CD4-positive, alpha-beta T cell treated with Interleukin-2 at 100 ng/mL for 4 hours (primary cell): ENCODE results near the gene C16orf89.
A peak's percentile ranks its signal among the peaks of the same experiment; 100 is the strongest.
"Not testable (repeated sequence)": the region's sequence is repeated elsewhere in the genome, so short reads cannot be mapped to it uniquely, and the experiment has no call there.

Source experiments
- DNase-seq: peaks from one replicate; pipeline ENCODE4 v3.0.0-alpha.2; 2020; ENCODE audit warnings: low spot score

Gene C16orf89

DNA sequence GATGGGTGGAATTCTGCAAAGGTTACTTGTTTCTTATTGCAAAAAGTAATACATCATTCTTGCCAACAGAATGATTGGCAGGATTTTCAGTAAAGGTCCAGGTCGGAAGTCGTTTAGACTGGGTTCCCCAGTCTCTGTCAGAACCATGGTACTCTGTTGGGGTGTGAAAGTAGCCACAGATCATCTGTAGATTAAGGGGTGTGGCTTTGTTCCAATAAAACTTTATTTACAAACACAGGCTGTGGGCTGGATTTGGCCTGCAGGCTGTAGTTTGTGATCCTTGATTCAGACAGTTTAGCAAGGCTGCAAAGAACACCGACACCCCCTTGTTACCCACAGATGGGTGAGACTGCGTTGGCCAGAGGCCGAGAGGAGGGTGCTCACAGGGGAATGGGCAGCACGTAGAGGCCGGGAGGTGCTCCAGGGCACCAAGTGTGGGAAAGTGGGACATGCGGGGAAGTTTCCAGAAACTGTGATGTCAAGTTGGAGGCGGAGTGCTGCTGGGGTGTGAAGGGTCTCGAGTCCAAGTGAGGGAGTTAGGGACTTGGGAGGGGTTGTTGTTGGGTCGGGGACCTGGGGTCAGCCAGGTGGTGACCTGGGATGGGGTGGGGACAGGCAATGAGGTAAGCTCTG, 18.5 kb upstream of the C16orf89 start:
- DNase-seq = not testable (repeated sequence)

DNA sequence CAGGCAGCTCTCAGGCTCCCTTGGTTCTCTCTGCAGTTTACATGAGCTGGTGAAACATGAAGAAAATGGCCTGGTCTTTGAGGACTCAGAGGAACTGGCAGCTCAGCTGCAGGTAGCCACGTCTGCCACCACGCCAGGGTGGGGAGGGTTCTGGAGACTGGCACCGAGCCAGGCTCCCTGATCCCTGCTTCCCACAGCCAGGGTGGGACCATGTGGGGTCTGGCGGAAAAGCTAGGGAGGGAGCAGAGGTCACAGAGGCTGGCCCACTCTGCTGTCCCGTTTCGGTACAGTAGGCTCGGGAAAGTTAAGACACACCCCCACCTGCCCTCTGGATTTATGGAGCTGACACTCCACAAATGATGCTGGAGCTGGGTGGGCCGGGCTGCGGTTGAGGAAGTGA, 17.9 kb upstream of the C16orf89 start:
- DNase-seq = not testable (repeated sequence)

DNA sequence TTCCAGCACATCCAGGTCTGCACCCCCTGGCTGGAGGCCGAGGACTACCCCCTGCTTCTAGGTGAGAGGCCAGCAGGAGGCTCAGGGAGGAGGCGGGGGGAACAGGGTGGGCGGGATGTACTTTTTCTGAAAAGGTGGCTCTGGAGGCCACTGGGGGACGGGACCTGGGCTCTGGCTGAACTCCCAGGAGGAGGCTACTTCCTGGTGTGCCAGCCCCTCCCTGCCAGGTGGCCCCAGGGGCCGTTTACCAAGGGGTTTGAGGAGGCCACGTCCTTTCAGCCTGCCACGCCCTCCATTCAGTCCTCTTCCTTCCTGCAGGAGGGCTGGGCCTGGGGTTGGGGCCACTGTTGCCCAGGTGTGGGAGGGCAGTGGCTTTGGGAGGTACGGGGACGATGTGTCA, 15.2 kb upstream of the C16orf89 start:
- DNase-seq = not testable (repeated sequence)

DNA sequence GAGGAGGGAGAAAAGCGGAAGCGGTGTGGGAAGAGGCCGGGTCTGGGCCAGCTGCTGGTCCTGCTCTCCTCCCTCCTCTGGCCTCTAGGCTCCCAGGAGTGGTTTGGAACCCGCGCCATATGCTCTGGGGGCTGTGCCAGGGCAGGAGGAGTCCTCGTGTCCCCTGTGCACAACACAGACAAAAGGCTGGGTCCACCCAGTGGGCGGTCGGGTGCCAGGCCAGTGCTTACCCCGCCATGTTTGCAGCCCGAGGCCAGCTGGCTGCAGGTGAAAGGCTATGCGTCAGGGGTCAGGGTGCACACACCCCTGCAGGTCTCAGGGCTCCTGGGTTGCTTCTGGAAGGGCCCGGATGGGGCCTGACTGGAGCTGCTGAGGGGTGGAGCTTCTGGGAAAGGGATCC, 14.7 kb upstream of the C16orf89 start:
- DNase-seq = not testable (repeated sequence)

DNA sequence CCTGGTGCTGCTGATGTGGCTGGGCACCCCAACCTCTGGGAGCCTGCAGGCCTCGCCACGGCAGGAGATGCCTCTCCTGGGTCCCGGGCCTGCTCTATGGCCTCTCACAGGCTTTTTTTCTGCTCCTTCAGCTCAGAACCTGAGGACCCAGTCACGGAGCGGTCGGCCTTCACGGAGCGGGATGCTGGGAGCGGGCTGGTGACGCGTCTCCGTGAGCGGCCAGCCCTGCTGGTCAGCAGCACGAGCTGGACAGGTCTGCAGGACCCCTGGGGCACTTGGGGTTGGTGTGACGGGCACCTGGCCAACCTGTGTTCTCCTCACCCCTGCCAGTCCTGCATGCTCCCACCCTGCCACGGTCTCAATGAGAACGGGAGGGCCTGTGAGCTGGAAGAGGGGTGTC, 12.9 kb upstream of the C16orf89 start:
- no peak for DNase-seq

DNA sequence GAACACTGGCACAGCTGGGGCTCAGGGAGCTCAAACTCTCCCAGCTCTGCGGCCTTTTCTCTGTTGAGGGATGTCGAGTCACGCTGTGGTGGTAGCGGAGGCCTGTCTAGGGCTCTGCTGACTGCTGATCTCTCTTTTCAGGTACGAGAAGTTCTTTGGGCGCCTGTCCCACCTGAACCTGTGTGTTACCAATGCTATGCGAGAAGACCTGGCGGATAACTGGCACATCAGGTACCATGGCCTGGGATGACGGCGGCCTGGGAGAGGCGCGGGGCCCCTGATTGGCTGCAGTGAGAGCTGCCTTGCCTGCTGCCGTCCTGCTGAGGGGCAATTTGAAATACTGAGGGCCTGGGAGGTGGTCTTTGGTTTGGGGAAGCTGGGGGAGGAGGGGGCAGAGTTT, 11.5 kb upstream of the C16orf89 start:
- DNase-seq = no peak

DNA sequence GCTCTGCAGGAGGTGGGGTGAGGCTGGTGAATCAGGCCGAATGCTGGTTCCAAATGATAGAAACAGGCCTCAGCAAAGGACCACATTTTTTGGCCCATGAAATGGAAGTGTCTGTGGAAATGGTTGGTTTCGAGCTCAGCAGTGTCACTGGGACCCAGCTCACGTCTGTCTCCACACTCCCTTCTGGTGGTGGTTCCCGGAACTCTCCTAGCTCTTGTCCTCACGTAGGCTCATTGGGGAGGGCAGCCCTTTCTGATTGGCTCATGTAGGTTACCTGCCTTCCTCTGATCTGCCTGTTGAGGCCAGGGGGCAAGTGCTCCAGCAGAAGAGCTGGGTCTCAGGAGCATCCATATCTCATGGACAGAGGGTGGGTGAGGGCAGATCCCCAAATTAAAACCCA, 9.9 kb upstream of the C16orf89 start:
- DNase-seq = no peak

DNA sequence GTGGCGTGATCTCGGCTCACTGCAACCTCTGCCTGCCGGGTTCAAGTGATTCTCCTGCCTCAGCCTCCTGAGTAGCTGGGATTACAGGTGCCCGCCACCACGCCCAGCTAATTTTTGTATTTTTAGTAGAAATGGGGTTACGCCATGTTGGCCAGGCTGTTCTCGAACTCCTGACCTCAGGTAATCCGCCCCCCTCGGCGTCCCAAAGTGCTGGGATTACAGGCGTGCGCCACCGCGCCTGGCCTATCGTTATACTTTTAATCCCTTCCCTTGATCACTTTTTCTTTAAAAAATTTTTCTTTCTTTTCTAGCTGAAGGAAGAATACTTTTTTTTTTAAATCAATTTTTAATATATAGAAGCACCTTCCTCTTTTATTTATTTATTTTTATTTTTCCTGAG, 8.0 kb upstream of the C16orf89 start:
- DNase-seq = not testable (repeated sequence)

DNA sequence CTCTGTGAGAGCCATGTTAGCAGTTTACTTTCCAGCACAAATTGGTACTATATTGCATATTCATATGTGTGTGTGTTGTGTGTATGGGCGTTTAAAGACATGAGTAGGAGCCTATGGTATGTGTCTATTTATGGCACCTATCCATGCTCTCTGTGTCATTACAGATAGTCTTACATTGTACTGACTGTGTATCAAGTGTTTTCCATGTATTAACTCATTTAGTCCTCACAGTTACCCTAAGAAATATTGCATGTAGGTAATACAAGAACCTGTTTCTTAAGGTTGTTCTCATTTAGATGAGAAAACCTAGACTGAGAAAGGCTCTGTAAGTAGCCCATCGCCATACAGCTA, 7.5 kb upstream of the C16orf89 start:
- DNase-seq = no peak

DNA sequence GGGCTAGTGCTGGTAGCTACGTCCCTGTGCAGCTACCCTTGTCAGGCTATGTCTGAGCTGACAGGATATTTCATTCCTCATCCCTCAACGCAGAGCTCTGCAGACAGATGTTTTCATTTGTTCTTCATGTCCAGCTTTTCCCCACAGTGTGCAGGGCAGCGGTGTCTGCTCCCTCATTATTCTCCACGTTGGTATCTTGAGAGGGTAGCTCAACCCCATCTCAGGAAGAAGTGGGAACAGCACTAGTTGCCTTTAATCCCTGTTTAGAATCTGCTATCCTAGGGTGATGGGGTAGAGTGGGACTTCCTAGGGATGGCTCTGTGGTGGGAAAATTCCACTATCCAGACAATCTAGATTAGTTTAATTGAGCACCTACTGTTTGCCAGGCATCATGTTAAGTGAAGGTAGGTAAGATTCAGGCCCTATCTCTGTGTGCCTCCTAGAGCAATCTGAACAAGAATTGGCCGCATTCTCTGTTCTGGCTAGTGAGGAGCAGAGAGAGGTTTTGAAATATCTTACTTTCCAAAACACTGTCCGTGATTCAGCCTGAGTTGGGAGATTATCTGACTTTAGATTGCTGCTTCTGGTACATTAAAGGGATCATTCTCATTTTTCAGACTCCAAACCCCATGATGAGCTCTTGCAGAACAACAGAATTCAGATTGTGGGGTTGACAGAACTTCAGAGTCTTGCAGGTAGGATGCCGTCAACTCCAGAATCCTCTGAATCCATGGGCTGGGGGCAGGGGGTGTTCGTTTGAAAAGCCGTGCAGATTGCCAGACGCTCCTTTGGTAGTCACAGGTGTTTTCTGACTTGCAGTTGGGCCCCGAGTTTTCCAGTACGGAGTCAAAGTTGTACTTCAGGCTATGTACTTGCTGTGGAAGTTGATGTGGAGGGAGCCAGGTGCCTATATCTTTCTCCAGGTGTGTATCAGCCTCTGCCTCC, 6.8 kb upstream of the C16orf89 start:
- no peak for DNase-seq

DNA sequence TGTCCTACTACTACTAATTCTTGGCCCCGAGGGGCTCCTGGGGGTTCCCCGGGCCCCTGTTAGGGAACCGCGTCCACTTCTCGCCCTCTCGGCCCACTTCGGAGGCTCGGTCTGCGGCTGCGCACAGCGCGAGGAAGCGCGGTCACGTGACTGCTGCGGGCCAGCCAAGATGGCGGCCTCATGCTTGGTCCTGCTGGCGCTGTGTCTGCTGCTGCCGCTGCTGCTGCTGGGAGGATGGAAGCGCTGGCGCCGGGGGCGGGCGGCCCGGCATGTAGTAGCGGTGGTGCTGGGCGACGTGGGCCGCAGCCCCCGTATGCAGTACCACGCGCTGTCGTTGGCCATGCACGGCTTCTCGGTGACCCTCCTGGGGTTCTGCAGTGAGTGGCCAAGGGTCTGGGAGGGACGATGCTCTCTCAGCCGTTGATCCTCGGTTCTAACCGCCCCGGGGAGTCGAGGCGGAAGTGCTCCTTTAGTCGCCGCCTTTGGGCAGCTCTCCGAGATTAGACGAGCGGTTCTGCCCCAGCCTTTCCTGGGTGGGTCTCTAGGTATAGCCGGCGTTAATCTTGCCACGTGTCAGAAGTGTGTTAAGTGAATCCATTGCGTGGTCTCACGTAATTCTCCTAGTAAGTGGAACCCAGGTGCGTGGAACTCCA, 6.1 kb upstream of the C16orf89 start, which contains the start of gene ALG1:
Gene ALG1 (plus strand): TSS at position 163 of the 653 bp plus-strand sequence. CDS start 7 bp downstream, at position 170.
- DNase-seq = peak; percentile 91

DNA sequence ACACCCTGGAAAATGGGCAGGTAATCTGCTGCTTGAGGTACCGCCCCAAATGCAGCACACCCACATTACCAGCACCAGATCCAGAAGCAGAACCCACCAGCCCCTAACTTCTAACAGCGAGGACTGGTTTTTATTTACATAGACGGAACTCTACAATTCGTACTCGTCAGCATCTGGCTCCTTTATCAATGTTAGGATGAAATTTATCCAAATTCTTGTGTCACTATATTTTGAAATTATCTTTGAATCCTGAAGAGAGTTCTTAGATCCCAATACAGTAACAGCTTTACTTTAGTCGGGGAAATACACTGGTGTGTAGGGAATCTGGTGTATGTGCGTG, 5.6 kb upstream of the C16orf89 start:
- no peak for DNase-seq

DNA sequence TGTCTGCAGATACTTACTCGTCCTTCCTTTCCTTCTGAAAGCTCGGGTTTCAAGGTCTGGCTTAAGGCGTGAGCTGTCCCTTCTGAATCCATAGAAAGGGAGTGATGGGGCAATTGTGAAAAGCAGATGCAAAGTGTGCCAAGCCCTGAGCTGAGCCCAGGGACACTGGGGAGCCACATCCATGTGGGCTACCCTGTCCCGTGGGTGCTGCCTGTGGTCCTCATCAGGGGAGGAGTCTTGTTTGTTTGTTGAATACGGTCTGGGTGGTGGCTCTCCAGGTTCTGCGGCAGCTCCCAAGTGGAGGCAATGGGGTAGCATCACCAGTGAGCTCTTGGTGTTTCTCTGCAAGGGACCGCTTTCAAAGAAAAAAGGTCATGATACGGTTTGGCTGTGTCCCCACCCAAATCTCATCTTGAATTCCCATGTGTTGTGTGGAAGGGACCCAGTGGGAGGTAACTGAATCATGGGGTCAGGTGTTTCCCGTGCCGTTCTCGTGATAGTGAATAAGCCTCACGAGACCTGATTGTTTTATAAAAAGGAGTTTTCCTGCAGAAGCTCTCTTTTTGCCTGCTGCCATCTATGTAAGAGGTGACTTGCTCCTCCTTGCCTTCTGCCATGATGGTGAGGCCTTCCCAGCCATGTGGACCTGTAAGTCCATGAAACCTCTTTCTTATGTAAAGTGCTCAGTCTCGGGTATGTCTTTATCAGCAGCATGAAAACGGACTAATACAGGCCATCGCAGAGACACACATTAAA, 4.9 kb upstream of the C16orf89 start:
- no peak for DNase-seq

DNA sequence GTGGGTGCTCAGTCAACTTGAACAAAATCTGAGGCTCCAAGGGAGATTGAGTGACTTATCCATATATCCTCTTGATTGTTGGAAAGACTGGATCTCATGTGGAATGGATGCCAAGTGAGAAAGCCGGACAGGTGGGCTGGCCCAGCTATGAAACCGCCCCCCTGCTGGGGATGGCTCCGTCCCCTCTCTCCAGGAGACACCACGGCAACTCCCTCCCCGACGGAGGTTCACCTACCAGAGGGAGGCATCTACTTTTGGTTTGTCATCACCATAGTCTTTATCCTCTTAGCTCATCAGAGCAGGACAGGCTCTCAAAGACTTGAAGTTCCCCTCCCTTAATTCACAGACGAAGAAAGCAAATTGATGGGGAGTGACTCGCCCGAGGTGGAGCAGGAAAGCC, 4.1 kb upstream of the C16orf89 start:
- no peak for DNase-seq

DNA sequence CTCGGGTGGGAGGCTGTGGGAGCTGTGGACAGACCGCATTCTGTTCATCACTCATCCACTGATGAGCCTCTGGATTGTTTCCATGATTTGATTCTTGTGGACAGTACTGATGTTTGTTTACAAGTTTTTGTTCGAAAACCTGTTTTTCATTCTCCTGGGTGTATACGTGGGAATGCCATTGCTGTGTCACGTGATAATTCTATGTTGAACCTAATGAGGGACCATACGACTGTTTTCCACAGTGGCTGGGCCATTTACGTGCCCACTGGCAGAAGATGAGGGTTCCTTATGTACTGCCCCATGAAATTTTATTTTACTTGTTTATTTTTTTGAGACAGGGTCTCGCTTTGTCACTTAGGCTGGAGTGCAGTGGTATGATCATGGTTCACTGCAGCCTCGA, 3.3 kb upstream of the C16orf89 start:
- DNase-seq = no peak

DNA sequence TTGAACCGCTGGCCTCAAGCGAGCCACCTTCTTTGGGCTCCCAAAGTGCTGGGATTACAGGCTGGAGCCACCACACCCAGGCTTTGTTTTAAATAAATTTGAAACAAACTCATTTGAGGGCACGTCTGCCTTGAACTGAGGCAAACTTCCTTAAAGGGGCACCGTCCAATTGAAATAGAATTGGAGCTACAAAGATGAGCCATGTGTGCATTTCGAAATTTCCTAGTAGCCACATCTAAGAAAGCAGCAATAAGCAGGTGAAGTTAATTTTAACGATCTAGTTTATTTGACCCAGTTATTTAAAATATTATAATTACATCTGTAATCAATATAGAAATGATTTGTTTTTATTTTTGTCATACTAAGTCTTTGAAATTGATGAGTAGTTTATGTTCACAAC, 755 bp upstream of the C16orf89 start:
- DNase-seq = no peak

DNA sequence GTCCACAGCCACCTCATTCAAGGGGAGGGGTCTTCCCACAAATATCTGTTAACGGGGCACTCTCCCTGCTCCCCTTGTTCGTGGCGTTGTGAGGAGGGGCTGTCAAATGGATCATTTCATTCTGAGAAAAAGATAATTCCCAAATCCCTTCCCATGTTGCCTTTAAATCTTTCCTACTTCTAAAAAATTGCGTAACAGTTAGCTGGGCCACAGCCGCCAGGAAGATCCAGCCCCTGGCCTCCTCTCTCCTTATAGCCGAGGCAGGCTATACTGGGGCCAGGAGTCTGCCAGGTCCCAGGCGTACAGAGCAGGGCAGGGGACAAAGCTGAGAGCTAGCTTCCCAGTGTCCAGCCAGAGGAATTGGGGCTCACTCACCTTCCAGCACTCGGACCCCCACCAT, 430 bp downstream of the C16orf89 start:
- DNase-seq = no peak

DNA sequence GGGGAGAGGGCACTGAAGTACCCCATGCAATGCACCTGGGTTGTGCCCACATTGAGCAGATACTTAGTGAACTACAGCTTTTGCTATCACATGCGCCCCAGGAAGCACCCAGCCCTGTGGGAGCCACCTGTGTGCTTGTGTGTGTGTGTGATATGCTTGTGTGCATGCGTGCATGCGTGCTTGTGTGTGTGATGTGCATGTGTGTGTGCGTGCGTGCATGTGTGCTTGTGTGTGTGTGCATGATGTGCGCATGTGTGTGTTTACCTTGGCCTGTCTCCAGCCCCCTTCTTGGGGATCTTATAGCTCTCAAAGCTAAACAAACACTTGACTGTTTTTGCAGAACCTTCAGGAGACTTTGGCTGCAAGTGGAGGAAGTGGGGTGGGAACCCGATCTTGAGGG, 841 bp downstream of the C16orf89 start:
- no peak for DNase-seq

DNA sequence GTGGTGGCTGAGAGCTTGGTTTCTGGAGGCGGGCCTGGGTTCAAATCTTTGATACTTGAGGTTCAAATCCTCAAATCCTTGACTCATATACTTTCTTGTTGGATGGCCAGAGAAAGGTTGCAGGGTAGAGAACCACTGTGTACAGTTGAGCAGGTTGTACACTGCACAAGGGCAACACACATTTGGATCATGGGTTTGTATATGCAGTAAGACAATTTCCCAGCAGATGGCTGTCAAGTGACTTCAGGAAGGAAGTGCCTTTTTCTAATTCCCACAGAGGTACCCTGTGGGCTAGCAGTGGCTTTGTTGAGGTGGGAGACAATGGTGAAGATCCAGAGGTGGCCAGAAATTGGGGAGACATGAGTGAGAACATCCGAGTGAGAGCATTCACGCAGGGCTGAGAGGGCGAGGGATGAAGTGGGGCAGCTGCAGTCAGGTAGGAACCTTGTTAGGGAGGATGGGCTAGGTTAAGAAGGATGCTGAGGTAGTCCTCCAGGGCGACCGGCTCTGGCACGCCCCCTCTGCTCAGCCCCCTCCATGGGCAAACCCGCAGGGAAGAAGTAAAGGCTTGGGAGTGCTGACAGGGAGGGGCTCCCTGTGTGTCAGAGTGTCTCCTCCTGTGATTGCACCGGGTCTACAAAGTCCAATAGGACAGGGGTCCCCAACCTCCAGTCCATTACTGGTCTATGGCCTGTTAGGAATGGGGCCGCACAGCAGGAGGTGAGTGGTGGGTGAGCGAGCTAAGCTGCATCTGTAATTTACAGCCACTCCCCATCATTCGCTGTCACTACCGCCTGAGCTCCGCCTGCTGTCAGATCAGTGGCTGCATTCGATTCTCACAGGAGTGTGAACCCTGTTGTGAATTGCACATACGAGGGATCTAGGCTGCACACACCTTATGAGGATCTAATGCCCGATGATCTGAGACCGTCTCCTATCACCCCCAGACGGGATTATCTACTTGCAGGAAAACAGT, 2.7 kb downstream of the C16orf89 start:
- no peak for DNase-seq

DNA sequence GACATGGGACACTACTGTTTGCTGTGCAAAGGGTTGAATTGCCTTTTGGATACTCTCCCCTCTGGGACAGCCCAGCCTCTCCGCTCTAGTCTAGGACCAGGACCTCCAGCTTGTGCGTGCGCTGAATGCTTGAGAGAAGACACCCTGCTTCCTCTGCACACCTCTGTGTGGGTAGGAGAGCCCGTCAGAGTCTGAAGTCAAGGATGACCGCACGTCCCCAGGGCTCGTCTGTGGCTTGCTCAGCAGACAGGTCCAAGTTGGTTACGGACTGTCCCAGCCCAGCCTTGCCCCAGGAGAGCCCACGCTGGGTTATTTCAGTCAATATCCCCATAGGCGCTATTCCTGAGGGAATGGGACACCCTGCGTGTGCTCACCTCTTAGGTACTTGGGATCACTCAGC, 3.7 kb downstream of the C16orf89 start:
- no peak for DNase-seq

DNA sequence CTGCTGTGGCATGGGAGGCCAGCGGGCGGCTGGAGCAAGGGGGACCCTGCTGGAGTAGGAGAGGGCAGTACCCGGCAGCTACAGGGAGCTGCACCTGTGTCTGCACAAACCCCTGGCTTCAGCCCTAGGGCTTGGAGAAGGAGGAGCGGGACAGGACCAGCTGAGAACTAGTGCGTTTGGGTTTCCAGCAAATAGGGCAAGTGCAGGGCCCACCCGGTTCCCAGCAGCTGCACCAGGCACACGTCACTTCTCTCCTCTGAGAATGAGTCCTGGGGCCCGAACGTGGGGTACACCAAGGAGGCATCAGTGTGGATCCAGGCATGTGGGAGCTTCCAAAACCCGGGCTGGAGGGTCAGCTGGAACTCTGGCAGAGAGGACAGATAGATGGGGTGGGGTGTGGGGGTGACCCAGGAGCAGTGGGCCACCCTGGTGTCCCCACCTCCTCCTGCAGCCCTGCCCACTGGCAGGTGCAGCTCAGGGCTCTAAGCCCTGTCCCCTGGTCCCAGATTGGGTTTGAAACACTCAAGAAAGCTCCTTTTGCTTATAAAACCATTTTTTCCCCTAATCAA, 5.6 kb downstream of the C16orf89 start:
- DNase-seq = no peak
